T-helper 1 cell treated with Interleukin-12 subunit alpha and Interleukin-12 subunit beta and Interleukin-4 antibody, amounts not matched to agents 30 ng/mL and 1 ng/mL, for 36 hours (primary cell): ENCODE data around the gene NOS1AP. TPM values are rescaled to one million over a fixed set of nuclear protein-coding genes. Genes with fewer than 3 reads are reported as not detected.
"Not testable (repeated sequence)": the region's sequence is repeated elsewhere in the genome, so short reads cannot be mapped to it uniquely, and the experiment has no call there.

ENCODE experiments used
- intact Hi-C: fragments of 100-400 bp; cut with micrococcal nuclease; formaldehyde crosslinking; loops from one replicate; pipeline ENCODE4 v1.15.1; 2024
- total RNA-seq: library from RNA; stranded (reverse); gene quantifications from 2 replicates; pipeline ENCODE4 v1.2.3, GENCODE V29; 2022

NOS1AP gene
- total RNA-seq, 1 donor from 2014 or later = not detected

DNA sequence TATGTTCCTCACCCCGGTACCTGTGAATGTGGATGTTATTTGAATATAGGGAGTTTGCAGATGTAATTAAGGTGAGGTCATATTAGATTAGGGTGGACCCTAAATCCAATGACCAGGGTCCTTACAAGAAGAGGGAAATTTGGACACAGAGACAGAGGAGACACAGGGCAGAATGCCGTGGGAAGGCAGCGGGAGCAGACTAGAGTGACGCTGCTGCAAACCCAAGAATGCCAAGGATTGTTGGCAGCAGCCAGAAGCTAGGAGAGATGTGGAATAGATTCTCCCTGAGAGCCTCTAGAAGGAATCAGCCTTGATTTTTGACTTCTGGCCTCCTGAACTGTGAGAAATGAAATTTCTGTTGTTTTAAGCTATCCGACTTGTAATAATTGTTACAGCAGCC is 253.5 kb downstream of the NOS1AP start:
- intact Hi-C loops = no loop called here

DNA sequence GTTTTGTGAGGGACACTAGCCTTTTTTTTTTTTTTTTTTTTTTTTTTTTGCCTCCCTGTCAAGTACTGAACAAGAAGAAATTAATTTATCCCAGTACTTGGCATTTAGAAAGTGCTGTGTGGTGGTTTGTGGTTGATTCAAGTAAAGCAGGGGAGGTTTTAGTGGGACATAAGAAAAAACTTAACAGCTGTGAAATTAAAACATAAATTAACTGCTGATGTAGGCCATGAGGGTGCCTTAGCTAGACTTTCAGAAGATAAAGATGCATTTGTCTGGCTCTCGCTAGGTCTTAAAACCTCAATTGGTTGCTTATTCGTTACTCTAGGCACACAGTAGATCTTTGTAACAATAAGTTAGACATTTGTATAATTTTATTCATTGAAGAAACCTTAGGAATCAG is 254.9 kb downstream of the NOS1AP start:
- intact Hi-C loops = no loop called here

DNA sequence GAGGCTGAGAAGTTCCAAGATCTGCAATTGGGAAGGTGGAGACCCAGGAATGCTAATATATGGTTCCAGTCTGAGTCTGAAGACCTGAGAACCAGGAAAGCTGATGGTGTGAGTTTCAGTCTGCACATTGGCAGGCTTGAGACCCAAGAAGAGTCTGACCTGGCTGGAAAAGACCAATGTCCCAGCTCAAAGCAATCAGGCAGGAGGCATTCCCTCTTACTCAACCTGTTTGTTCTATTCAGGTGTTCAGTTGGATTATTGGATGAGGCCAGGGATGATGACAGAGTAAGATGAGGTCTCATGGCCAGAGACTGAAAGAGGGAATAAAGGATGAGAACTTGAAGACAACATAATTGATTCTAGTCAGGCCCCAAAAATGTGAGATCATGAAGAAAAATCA is 257.1 kb downstream of the NOS1AP start:
- intact Hi-C loops = no loop called here

DNA sequence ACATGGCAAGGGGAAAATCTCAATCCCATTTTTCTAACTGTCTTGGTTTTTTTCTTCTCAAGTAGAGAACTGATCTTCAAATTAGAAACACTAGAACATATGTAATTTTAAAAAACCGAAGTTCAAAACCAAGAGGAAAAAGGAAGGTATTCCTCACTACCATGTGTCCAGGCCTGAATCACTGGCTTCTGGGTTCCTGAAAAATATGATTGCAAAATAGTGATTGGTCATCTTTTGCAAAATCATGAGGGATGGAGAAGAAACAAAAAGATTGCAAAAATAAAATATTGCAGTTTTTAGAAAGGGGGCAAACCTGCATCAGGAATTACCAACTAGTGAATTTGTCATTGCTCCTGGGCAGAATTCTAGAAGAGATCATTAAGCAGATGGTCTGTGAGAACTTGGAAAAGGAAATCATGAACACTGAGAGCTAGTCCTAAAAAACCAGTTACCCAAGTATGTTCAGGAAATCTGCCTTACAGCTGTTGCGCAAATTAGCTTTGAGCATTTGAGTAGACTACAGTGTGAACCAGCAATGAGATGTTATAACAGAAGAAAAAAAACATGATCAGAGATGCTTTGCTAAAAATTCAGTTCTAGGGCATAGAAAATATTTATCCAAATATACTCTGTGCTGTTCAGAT is 257.8 kb downstream of the NOS1AP start:
- intact Hi-C loops = no loop called here

DNA sequence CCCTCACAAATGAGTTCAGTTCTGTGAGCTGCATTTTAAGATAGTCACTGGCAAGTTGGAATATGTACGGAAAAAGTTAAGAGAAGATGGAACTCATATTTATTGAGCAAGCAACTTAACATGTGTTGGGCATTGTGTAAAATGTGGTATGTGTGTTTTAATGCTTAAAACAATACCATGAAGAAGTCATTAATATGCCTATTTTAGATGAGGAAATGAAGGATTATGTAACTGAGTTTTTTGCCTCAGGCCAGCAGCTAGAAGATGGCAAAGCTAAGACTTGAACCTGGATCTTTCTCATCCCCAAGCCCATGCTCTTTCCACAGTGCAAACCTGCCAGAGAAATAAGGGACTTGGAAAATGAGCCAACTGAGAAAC is 258.3 kb downstream of the NOS1AP start:
- intact Hi-C loops = no loop called here

DNA sequence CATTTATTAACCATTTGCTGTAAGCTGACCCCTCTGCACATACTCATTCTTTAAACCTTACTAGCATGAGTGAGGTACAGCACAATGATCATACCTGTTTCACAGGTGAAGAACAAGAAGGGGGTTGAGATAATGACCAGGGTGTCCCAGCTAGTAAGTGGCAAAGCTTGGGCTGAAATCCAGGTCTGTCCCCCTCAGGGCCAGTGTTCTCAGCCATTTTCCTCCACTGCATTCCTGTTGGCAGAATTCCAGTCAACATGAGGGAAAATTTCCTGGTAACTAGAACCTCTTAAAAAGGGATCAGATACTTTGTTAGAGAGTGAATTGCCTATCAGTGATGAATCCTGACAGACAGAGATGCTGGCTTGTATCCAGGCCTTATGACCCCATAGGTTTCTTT is 259.0 kb downstream of the NOS1AP start:
- intact Hi-C loops = no loop called here

DNA sequence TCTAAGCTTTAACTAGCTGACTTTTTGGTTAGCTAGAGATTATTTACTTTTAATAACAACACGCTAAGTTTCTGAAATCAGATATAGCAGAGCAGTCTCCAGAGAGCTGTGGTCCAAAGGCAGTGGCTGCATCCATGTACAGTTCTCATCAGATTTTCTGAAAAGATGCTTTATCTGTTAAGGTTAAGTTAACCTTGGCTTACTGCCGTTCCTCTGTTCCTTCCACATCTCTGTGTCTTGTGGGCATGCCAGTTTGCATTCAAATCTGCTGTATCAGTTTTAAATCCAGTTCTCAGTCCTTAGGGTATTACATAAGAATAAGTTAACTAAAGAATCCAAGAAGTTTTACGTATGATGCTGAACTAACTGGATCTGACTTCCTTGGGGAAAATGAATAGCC is 260.3 kb downstream of the NOS1AP start:
- intact Hi-C loops = no loop called here

DNA sequence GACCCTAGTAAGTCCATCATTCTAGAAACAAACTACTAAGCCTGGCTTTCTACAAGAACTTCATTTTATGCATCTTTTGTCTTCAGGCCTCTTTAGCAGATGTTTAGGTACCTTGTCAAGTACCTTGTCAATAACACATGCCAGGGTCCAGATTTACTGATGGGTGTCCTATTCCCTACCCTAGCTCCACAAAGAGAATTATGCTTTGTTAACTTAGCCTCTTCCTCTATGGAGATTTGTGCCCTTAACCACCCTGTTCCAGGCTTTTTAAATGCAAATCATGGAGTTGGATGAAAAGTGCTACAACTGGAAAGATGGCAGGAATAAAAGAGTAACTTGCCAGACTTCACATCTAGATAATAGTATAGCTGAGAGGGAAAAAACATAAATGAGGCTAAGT is 264.5 kb downstream of the NOS1AP start:
- intact Hi-C loops = no loop called here

DNA sequence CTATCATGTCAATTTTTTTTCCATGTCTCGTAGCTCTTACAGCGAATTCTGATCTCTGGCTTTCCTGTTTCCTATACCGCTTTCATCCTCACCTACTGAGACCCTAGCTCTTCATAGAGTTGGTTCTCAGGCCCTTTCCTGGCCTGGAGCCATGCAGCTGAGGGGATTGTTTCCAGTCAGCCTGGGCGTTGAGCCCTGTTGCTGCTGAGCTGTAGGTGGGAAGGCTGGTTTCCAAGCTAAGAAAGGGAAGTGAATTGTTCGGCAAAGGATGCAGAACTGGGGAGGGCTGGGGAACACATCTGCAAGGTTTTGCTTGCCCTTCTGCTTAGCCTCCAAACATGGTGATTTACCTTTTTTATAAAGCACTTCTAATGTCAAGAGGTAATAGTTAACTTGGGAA is 265.6 kb downstream of the NOS1AP start:
- intact Hi-C loops = no loop called here

DNA sequence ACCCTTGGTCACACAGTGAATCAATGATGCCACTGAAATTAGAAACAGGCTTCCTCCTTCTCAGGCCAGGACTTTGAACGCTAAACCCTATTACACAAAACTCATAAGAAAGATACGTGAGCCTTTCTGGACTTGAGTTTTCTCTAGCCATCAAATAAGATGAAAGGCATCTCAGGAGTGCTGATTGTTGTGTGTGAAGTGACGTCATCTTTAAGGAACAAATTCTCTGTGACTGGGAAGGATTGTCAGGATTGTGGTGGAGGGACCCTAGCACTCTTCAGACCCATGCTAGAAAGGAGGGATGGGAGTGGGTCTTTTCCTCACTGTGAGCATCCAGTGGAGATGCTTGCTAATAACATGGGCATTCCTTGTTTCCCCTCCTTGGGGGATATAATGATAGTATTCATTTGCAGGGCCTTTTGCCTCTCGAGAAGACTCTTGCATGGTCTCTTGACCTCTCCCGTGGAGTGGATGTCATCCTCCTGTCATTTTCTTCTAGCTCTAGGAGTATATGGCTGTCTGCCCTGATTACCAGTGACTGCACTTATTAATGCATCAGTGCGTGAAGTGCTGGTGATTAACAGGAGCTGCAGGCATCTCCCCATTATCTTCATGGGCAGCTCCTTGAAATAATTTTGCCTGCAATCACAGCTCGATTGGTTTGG is 267.3 kb downstream of the NOS1AP start:
- intact Hi-C loops = no loop called here

DNA sequence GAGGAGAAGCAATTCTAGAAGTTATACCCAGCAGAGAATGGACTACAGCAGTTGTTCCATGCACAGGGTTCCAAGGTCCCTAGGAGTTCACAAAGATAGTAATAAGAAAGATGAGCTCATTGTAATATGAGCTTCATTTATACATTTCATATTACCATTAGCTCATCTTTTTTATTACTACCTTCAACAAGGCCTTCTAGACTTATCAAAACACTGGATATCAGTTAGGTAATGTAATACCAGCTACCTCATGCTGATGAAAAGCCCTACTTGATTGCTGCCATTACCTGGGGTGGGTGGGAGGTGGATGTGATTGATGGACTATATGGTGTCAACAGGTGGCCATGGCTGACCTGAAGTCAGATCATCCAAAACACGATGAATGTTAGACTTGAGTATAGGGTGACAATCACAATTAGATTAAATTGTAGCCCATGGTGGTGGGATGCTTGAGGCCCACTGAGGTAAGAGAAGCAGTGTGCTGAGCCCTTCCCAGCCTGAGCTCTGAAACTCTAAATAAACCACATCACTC is 273.0 kb downstream of the NOS1AP start:
- intact Hi-C loops = no loop called here

DNA sequence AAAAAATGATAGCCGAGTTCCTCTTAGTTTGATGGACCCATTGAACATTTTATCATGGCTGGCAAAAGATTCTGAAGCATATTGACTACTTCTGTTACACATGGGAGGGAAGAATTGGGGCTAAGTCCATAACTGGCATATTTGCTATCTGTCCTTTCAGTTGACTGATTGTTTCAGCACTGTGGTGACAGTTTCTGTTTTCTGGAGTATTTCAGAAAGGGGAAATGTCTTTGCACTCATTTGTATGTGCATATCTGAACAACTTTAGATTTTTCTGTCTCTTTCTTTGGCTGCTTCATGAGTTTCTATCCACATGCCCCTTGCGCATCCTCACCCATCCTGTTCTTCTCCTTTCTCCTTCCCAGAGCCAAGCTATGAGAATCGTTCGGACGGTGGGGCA is 274.0 kb downstream of the NOS1AP start:
- intact Hi-C loops = no loop called here

DNA sequence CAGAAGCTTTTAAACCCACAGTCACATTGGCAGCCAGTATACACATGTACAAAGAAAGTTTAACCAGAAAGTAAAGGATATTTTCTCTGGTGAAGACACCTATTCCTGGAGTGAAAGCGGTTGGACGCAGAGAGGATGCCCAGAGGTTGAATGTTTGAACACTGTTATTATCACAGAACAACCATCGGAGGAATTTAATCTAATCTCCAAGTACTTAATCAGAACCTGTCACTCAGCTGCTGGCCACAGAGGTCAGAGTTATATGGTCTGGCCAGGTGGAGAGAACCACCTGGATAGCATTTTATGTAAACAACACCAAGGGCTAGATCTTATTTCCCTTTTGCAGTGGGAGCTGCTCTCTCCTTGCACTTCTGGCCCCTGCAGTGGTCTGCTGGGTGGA is 277.8 kb downstream of the NOS1AP start:
- intact Hi-C loops = no loop called here

DNA sequence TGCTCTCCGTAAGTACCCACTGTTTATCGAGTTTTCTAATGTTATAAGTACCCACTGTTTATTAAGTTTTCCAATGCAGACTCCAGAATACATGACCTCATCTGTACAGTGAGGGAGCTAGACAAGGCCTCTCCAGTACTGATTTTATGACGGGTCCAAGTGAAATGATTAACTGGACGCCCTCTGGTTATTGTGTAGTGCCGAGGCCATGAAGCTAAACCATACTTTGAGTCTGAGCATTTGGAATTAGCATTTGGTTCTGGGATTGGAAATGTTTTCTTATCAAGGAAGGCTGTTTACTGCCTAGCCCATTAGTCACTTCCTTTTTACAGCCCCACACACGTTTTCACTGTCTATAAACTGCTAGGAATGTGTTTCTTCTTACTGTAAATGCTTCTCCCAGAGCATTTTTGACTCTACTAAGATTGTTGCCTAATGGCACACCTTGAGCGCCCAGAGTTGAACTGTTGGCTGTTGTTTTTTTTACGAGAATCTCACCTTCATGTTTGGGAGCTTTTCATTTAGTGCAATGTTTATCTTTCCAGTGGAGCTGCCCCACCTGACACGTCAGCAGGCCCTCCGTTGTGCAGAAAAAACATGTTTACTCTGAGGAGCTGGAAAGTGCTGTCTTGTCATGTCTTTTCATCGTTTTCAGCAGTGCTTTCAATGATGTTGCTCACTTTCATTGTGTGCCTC is 280.3 kb downstream of the NOS1AP start:
- intact Hi-C loops = no loop called here

DNA sequence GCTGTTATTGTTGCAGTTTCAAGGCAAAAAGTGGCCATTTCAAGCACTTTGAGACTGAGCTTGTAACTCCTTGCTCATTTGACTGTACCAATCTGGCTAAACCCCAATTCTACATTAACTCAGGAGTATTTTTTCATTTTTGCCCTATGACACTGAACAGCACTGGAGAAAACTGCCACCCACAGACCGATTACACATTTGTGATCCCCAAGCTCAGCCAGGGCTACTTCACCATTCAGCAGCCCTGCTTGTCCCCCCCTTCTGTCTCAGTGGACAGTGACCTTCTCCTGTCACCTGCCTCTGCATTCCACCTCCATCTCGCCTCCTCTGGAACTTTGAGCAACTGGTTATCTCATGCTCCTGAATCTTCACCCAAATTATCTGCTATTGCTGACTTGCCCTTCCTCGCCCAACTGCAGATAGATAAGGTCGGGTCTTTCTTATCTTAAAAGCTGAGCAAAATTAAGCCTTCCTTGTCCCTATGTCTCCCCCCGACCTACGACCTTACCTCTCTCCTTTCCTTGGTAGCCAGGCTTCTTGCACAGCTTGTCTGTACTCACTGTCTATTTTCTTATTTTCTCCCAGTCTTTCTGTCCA is 281.9 kb downstream of the NOS1AP start:
- intact Hi-C loops = no loop called here

DNA sequence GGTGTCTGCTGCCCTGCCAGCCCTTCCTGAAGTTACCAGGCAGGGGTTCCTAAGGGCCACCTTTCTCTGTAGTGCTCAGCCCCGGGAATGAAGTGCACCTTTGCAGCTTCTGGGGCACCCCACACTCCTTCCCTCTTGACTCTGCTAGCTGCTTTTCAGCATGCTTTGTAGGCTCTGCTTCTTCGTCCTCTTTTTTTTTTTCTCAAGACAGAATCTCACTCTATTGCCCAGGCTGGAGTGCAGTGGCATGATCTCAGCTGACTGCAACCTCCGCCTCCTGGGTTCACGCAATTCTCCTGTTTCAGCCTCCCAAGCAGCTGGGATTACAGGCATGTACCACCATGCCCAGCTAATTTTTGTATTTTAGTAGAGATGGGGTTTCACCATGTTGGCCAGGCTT is 282.4 kb downstream of the NOS1AP start:
- intact Hi-C loops = not testable (repeated sequence)

DNA sequence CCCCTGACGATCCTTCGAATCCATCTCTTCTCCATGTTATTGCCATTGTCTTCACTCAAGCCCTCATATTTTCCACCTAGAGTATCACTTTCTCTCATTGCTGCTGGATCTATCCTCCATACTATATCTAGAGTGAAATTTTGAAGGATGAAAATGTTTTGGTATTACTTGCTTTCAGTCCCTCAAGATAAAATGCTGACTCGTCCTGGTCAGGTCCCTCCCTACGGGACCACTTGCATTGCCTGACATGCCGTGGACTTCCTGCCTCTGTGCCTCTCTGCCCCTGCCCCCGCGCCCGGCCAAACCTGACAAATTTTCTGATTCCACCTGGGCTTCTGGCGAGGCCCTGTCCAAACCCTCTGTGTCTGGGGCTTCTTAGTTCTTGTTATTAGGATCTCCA is 283.6 kb downstream of the NOS1AP start:
- intact Hi-C loops = no loop called here

DNA sequence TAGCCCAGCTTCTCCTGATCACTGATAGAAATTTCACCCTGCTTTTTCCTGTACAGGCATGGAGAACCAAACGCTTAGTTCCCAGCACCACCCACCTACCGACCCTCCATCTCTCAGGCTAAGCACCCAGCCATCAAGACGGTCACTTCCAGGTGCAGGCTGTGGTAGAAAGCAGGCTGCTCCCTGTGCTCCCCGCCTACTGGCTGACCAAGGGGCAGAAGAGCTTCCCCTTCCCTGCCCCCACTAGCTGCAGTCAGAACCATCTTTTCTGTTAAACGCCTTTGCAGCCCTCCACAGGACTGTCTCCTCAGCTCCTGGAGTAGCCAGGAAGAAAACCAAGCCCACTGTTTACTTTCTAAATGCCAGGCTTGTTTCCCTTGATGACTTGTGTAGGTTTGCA is 284.2 kb downstream of the NOS1AP start:
- intact Hi-C loops = no loop called here

DNA sequence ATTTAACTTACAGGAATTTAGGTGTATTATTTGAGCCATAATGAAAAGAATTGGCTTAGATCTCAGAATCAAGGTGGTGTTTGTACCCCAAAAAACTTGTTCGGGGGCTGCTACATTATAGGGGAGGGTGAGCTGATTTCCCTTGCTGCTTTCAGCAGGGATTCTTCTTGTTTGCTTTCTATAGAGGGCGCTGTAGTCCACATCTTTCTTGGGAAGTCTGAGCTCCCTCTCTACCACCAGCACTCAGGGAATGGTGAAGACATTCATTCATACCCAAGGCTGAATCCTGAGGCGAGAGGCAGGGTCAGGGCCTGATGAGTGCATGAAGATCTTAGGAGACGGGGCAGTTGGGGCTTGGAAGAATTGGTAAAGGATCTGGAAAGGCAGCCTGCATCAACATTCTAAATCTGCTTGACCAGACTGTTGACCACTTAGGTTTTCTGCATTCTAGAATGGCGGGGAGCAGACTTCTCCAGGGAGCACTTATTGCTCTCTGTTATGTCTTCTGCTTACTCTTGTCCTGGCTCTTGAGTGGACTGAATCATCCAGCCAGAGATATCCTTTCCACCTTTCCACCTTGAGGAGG is 288.3 kb downstream of the NOS1AP start:
- intact Hi-C loops = no loop called here

DNA sequence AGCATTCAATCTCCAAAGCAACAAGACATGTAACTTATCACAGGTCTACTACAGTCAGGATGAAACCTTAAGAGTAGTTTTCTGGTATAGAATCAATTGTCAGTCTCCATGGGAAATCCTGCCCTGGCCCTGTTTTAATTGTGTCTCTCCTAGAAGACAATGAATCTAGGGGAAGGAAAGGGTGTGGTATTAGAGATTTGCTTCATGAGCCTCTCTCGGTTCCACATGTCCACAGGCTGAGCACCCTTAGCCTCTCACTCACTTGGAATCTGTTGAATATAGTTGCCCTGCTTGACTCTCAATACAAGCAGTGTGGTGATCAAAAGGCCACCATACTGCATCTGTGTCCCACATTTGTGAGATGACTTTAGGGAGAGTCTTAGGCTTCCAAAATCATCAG is 289.4 kb downstream of the NOS1AP start:
- intact Hi-C loops = no loop called here

DNA sequence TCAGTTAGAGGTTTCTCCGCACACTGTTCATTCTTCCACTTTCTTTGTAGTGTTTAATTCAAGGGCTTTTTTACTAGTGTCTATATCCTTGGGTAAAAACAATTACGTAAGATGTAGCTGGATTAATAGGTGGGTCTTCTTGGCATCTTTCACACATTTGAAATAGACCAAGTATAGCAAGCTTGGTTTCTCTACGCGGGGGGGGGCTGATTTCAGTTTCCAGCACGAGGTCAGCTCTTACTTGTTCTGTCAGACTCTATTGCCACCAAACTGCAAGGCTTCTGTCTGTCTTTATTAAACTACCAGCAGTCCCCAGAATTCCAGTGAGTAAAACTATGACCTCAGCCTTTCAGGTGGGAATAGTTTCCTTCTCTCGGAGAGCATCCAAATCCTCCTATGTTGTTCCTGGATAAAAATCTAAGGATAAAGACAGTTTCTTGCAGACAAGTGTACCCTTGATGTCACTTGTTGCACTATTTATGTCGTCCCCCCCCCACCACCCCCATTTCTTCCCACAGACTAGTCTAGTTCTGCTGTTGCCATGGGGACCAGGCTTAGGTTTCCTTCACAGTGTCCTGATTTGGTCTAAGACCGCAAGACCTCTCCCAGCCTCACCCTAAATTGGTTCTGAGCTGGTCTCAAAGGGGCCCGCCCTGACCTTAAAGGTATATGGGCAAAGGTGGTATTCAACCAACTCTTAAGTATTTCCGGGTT is 290.2 kb downstream of the NOS1AP start:
- intact Hi-C loops = no loop called here
